Tibial artery (tissue), 4 donors: ENCODE measurements around the gene VAV3.
"Not testable (repeated sequence)": the region's sequence is repeated elsewhere in the genome, so short reads cannot be mapped to it uniquely, and the experiment has no call there.

ENCODE experiments used
- DNase-seq, 2 donors: peaks; one replicate each; pipeline ENCODE4 v3.0.0-alpha.2; 2019
- H3K27ac ChIP-seq, 2 donors: fragments of 200-600 bp; sonication (generic) in 1 of 2; 1 replicate in 1 of 2; 2 replicates in 1 of 2; pipeline ENCODE4 v1.5.1; 2018 to 2019; ENCODE audit warnings: mild to moderate bottlenecking in 1 of 2
- H3K27me3 ChIP-seq, 2 donors: fragments of 200-600 bp; sonication (generic) in 1 of 2; one replicate each; pipeline versions ENCODE4 v1.5.1 to v1.6.0; 2016 to 2019
- H3K36me3 ChIP-seq, 3 donors: fragments of 200-600 bp; sonication (generic) in 2 of 3; one replicate each; pipeline ENCODE4 v1.5.1; 2016 to 2019; ENCODE audit warnings: mild to moderate bottlenecking in 2 of 3
- H3K4me1 ChIP-seq, 4 donors: fragments of 200-600 bp; sonication (generic) in 2 of 4; 1 replicate in 3 of 4; 2 replicates in 1 of 4; pipeline ENCODE4 v1.5.1; 2016 to 2019
- H3K4me3 ChIP-seq, 2 donors: fragments of 200-600 bp; sonication (generic) in 1 of 2; 1 replicate in 1 of 2; 2 replicates in 1 of 2; pipeline ENCODE4 v1.5.1; 2018 to 2019; ENCODE audit warnings: mild to moderate bottlenecking in 2 of 2
- H3K9me3 ChIP-seq, 3 donors: fragments of 200-600 bp; sonication (generic) in 1 of 3; one replicate each; pipeline ENCODE4 v1.5.1; 2016 to 2019
- CTCF ChIP-seq, 2 experiments: fragments of 200-600 bp in 1 of 2; fragments of 450-650 bp in 1 of 2; IDR thresholded peaks; one replicate each; pipeline ENCODE4 v1.5.1; 2017 to 2019; ENCODE audit warnings: antibody characterized with exemption in 2 of 2, mild to moderate bottlenecking in 1 of 2, moderate library complexity in 1 of 2
- intact Hi-C: fragments of 100-400 bp; cut with DNase I; formaldehyde crosslinking; loops from one replicate; pipeline ENCODE4 v1.15.0; 2023; ENCODE audit warnings: low total_unique reads

Gene VAV3

GRCh38 chr1:108007531-108007930 lies 42.6 kb upstream of the VAV3 start:
- H3K9me3 ChIP-seq = no peaks in the 10 kb centered on the region
- H3K27ac ChIP-seq = no peak overlapping the region
- H3K27me3 ChIP-seq = no peaks in the 10 kb centered on the region
- intact Hi-C loops = no loop called here
- no peak for DNase-seq
- no peak for TF ChIP-seq CTCF (IDR thresholded peaks at IDR 0.05)
- no peak overlapping the region for H3K4me3 ChIP-seq
- H3K36me3 ChIP-seq = no peaks in the 10 kb centered on the region
- no peaks in the 10 kb centered on the region for H3K4me1 ChIP-seq

DNA sequence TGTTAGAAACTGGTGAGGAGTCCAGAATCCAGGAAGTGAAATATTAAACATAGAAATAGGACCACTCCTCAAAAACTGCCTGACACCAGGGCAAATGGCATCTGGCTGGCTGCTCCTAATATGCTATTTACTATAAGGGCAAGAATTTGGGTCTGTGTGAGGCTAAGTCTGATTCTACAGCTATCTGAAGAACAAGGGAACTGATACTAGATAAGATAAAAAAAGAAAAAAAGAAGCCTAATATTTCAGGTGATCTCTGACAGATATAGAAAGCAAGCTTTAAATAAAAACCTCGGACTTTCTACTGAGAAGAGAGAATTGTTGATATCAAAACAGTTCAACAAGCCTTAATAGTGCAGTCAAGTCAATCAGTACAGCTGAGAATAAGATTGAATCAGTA lies 42.1 kb upstream of the VAV3 start:
- H3K36me3 ChIP-seq = no peaks in the 10 kb centered on the region
- H3K4me1 ChIP-seq = no peaks in the 10 kb centered on the region
- H3K27me3 ChIP-seq = no peaks in the 10 kb centered on the region
- no peak for DNase-seq
- H3K9me3 ChIP-seq = no peaks in the 10 kb centered on the region
- H3K27ac ChIP-seq = no peak overlapping the region
- intact Hi-C loops = no loop called here
- no peak for TF ChIP-seq CTCF (IDR thresholded peaks at IDR 0.05)
- H3K4me3 ChIP-seq = no peak overlapping the region

GRCh38 chr1:108004919-108005318 lies 39.9 kb upstream of the VAV3 start:
- intact Hi-C loops, DNase-seq: not testable (repeated sequence)

DNA sequence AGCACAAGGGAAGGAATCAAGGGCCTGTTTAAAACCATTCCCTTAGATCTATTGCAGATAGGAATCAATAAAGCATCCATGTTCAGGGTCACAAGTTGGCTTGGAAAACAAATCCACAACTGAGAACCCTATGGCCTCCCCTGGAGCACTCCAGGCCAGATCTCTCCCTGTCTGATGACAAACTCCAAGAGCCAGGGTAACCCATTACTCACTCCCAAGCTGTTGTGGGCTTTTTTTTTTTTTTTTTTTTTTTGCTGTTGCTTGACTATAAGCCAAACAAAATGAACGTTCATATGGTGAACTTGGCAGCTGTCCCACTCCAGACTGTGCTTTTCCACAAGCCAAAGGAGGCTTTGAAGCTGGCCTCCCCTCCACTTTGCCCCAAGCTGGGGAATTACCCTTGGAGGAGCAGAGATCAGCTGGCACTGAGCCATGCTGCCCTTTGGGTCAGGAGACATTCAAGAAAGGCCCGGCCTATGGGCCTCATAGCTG lies 35.7 kb upstream of the VAV3 start:
- Histone ChIP-seq H3K36me3 (no peaks in the 10 kb centered on the region), H3K9me3 (no peaks in the 10 kb centered on the region), H3K4me3 (no peak overlapping the region), H3K27ac (no peak overlapping the region), H3K27me3 (no peaks in the 10 kb centered on the region), H3K4me1 (peaks cover 0 to 3% (median 0%) of the 10 kb centered on the region in 4 donors)
- intact Hi-C loops = no loop called here
- DNase-seq = no peak
- no peak for TF ChIP-seq CTCF (IDR thresholded peaks at IDR 0.05)

More at GRCh38 chr1:108004919-108005318, 39.9 kb upstream of the VAV3 start:
- not testable (repeated sequence) for H3K27me3 ChIP-seq, H3K36me3 ChIP-seq, H3K9me3 ChIP-seq, H3K4me3 ChIP-seq, H3K4me1 ChIP-seq, H3K27ac ChIP-seq

- no peak for TF ChIP-seq CTCF (IDR thresholded peaks at IDR 0.05)
- Histone ChIP-seq H3K36me3 (no peaks in the 10 kb centered on the region), H3K9me3 (no peaks in the 10 kb centered on the region), H3K27ac (no peak overlapping the region), H3K4me3 (no peak overlapping the region), H3K27me3 (no peaks in the 10 kb centered on the region), H3K4me1 (peaks cover 0 to 3% (median 0%) of the 10 kb centered on the region in 4 donors)
- intact Hi-C loops = no loop called here
- no peak for DNase-seq
Observed at GRCh38 chr1:108000184-108000583, 35.2 kb upstream of the VAV3 start.

- no peaks in the 10 kb centered on the region for H3K27me3 ChIP-seq
- intact Hi-C loops = no loop called here
Observed at GRCh38 chr1:107997866-107998265, 32.9 kb upstream of the VAV3 start.

More at GRCh38 chr1:107997866-107998265, 32.9 kb upstream of the VAV3 start:
- TF ChIP-seq CTCF (IDR thresholded peaks at IDR 0.05) = no peak
- Histone ChIP-seq H3K27ac (no peak overlapping the region), H3K9me3 (no peaks in the 10 kb centered on the region), H3K36me3 (no peaks in the 10 kb centered on the region), H3K4me3 (no peak overlapping the region), H3K4me1 (peaks cover 0 to 3% (median 0%) of the 10 kb centered on the region in 4 donors)
- DNase-seq = no peak
